Calu3 (cell line): ENCODE measurements around the gene DBI. TPM values are rescaled to one million over a fixed set of nuclear protein-coding genes. Genes with fewer than 3 reads are reported as not detected.

ENCODE experiments used
- BruUV-seq: library from RNA; stranded (reverse); fragments of 400-500 nt; replicated peaks from 2 replicates; lab custom pipeline; 2021; lab: Mats Ljungman, UMichigan
- CTCF ChIA-PET: fragments of 300-600 bp; sonication (Branson Sonifier 250); formaldehyde crosslinking; loops from one replicate; lab custom pipeline; 2022; ENCODE audit warnings: antibody characterized with exemption; lab: Charles Lee
- DNase-seq: peaks from one replicate; pipeline ENCODE4 v3.0.0; 2022
- H3K27ac Mint-ChIP-seq: one replicate; pipeline ENCODE4 v1.8.0; 2022; ENCODE audit warnings: mixed read lengths; ENCODE audit not compliant: unreplicated experiment
- H3K27me3 Mint-ChIP-seq: one replicate; pipeline ENCODE4 v1.8.0; 2022; ENCODE audit warnings: mixed read lengths; ENCODE audit not compliant: unreplicated experiment
- H3K36me3 Mint-ChIP-seq: one replicate; pipeline ENCODE4 v1.8.0; 2022; ENCODE audit warnings: mild to moderate bottlenecking, moderate library complexity, mixed read lengths; ENCODE audit not compliant: insufficient read depth, unreplicated experiment
- H3K4me1 Mint-ChIP-seq: one replicate; pipeline ENCODE4 v1.8.0; 2022; ENCODE audit warnings: mild to moderate bottlenecking, low read depth, mixed read lengths; ENCODE audit not compliant: unreplicated experiment
- H3K4me3 Mint-ChIP-seq: one replicate; pipeline ENCODE4 v1.8.0; 2022; ENCODE audit warnings: mild to moderate bottlenecking, low read depth, moderate library complexity, mixed read lengths; ENCODE audit not compliant: unreplicated experiment
- H3K9me3 Mint-ChIP-seq: one replicate; pipeline ENCODE4 v1.8.0; 2022; ENCODE audit warnings: low read depth, mixed read lengths; ENCODE audit not compliant: unreplicated experiment
- CTCF ChIP-seq: fragments of 200-600 bp; IDR thresholded peaks from one replicate; pipeline ENCODE4 v1.8.0; 2022; ENCODE audit warnings: antibody characterized with exemption; ENCODE audit not compliant: unreplicated experiment
- intact Hi-C: fragments of 100-400 bp; cut with micrococcal nuclease; formaldehyde crosslinking; loops from one replicate; pipeline ENCODE4 v1.10.0; 2022; ENCODE audit not compliant: unreplicated experiment
- total RNA-seq: library from RNA; stranded (reverse); gene quantifications from 2 replicates; pipeline ENCODE4 v1.2.3, GENCODE V29; 2022

DBI gene
- total RNA-seq, 1 experiment from 2014 or later: 222 TPM

GRCh38 chr2:119324685-119325270, 42.0 kb upstream of the DBI start:
- Mint-ChIP-seq H3K9me3 (no peaks in the 10 kb centered on the region), H3K4me3 (no peak overlapping the region), H3K4me1 (peaks cover under 1% of the 10 kb centered on the region), H3K27me3 (no peaks in the 10 kb centered on the region), H3K27ac (no peak overlapping the region), H3K36me3 (no peaks in the 10 kb centered on the region)
- intact Hi-C loops: no loop called here
- no TSS peak for BruUV-seq
- CTCF ChIA-PET: interaction anchor here (0.7 kb wide), 1 partner anchor 571 kb away, joined by 3 read pairs; no protein-coding TSS in a partner anchor
- no peak for DNase-seq
- no peak for TF ChIP-seq CTCF

GRCh38 chr2:119326938-119327337, 39.8 kb upstream of the DBI start:
- Mint-ChIP-seq H3K4me1 (no peaks in the 10 kb centered on the region), H3K27ac (no peak overlapping the region), H3K36me3 (no peaks in the 10 kb centered on the region), H3K4me3 (no peak overlapping the region), H3K27me3 (no peaks in the 10 kb centered on the region), H3K9me3 (no peaks in the 10 kb centered on the region)
- CTCF ChIA-PET: interaction anchor here (0.6 kb wide), 1 partner anchor 348 kb away, joined by 3 read pairs; no protein-coding TSS in a partner anchor
- no peak for TF ChIP-seq CTCF
- intact Hi-C loops: no loop called here
- no TSS peak for BruUV-seq
- DNase-seq: no peak

- Mint-ChIP-seq H3K36me3 (no peaks in the 10 kb centered on the region), H3K9me3 (no peaks in the 10 kb centered on the region), H3K4me1 (no peaks in the 10 kb centered on the region), H3K27me3 (no peaks in the 10 kb centered on the region), H3K4me3 (no peak overlapping the region), H3K27ac (no peak overlapping the region)
- intact Hi-C loops: no loop called here
- no peak for TF ChIP-seq CTCF
- no peak for DNase-seq
- no TSS peak for BruUV-seq
- CTCF ChIA-PET: no interaction called here
Observed at GRCh38 chr2:119327431-119327830, 39.3 kb upstream of the DBI start.

GRCh38 chr2:119332953-119333352, 33.8 kb upstream of the DBI start:
- no peaks in the 10 kb centered on the region for H3K9me3 Mint-ChIP-seq
- H3K27ac Mint-ChIP-seq: no peak overlapping the region
- no peak for TF ChIP-seq CTCF
- no TSS peak for BruUV-seq
- no peaks in the 10 kb centered on the region for H3K36me3 Mint-ChIP-seq
- CTCF ChIA-PET: no interaction called here
- DNase-seq: no peak
- H3K4me3 Mint-ChIP-seq: no peak overlapping the region
- intact Hi-C loops: no loop called here
- no peaks in the 10 kb centered on the region for H3K27me3 Mint-ChIP-seq
- H3K4me1 Mint-ChIP-seq: no peaks in the 10 kb centered on the region
